NK-92 (cell line): ENCODE results near the gene ZAR1L.
"Not testable (repeated sequence)": the region's sequence is repeated elsewhere in the genome, so short reads cannot be mapped to it uniquely, and the experiment has no call there.

Source experiments
- DNase-seq: peaks from one replicate; lab custom pipeline; 2025; ENCODE audit not compliant: unreplicated experiment; lab: John Stamatoyannopoulos, UW

The ZAR1L gene

GRCh38 chr13:32315238-32316027 is at the start of gene ZAR1L, which contains the start of gene BRCA2:
ZAR1L (minus strand) TSS chr13:32315363; CDS start chr13:32311925, 3,438 bp downstream.
BRCA2 (plus strand) TSS chr13:32315508; CDS start chr13:32316461, 953 bp downstream.
- DNase-seq: peak; percentile 14

DNA sequence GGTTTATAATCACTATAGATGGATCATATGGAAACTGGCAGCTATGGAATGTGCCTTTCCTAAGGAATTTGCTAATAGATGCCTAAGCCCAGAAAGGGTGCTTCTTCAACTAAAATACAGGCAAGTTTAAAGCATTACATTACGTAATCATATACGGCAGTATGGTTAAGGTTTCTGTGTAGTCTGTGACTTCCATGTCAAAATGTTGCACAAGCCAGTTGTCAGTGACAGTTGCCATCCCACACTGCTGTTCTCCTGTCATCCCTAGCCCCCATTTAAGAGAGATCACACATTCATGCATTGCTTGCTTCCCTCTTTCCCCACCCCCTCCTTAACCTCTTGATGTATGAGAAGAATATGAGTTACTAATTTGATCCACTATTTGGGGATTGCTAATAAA is 47.4 kb upstream of the ZAR1L start:
- no peak for DNase-seq

DNA sequence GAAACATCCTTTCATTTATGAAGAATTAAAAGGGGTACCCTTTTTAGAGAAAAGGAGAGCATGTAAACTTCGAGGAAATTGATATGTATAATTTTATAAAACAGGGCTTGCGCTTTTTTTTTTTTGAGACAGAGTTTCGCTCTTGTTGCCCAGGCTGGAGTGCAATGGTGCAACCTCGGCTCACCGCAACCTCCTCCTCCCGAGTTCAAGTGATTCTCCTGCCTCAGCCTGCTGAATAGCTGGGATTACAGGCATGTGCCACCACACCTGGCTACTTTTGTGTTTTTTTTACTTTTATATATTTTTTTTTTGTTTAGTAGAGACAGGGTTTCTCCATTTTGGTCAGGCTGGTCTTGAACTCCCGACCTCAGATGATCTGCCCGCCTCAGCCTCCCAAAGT is 40.8 kb upstream of the ZAR1L start:
- DNase-seq: not testable (repeated sequence)

DNA sequence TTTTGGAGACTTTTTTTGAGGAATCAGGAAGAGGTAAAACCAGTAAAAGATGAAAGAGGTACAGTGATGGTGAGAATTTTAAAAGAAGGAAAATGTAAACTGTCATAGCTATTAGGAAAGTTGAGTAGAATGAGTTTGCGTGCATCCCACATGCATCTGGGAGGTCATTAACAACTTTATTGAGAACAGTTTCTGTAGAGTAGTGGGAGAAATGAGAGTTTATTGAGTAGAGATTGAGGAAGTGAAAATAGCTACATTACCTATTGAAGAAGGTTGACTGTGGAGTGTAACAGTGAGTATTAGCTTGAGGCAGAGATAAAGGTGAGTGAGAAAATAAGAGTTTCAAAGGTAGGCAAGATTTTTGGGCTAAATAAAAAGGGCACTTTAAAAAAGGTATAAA is 38.9 kb upstream of the ZAR1L start:
- no peak for DNase-seq

DNA sequence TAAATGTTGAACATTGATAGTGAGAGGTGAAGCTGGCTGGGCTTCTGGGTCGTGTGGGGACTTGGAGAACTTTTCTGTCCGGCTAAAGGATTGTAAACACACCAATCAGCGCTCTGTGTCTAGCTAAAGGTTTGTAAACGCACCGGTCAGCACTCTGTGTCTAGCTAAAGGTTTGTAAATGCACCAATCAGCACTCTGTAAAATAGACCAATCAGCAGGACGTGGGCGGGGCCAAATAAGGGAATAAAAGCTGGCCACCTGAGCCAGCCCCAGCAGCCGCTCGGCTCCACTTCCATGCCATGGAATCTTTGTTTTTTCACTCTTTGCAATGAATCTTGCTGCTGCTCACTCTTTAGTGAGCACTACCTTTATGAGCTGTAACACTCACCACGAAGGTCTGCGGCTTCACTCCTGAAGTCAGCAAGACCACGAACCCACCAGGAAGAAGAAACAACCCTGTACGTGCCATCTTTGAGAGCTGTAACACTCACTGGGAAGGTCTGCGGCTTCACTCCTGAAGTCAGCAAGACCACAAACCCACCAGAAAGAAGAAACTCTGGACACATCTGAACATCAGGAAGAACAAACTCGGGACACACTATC is 35.8 kb upstream of the ZAR1L start:
- DNase-seq: not testable (repeated sequence)

DNA sequence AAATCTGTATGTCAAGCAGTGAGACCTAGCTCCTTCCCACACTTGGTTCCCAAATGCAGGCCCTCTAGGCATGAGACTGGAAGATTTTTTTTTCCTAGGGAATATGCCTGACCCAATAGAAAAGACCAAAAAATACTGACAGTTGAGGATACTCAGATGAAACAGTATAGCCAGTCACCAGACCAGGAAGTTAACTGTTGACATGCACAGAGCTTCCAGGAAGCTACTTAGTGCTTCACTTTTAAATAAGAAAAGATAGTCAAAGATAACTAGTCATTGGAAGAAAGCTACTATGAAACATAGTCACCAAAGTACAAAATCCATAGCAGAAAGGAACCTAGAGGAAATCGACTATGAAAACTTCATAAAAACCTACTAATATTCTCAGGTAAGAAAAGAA is 32.5 kb upstream of the ZAR1L start:
- no peak for DNase-seq

DNA sequence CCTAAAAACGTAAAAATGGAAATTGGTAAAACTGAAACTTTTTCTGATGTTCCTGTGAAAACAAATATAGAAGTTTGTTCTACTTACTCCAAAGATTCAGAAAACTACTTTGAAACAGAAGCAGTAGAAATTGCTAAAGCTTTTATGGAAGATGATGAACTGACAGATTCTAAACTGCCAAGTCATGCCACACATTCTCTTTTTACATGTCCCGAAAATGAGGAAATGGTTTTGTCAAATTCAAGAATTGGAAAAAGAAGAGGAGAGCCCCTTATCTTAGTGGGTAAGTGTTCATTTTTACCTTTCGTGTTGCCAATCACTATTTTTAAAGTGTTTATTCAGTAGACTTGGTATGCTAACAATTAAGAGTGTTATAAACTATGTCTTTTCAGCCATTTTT is 25.8 kb upstream of the ZAR1L start:
- DNase-seq: no peak

DNA sequence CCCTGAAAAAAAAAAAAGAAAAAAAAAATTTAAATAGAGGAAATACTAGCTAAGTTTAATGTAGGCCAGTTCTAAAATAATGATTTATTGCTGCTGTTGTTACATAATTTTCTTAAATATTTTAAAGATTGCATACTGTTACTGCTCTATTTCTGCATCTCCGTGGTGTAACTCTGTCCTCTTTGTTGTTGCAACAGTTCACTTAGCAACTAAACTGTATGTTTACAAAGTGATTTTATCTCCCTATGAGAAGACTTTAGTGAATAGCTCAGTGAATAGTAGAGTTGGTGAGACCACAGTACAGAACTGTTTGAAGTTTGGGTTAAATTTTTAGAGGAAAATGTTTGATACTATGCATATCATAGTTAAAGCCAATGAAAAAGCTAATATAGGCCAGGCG is 19.5 kb upstream of the ZAR1L start:
- DNase-seq: no peak

- no peak for DNase-seq
Observed at GRCh38 chr13:32330441-32330840, 15.3 kb upstream of the ZAR1L start.

DNA sequence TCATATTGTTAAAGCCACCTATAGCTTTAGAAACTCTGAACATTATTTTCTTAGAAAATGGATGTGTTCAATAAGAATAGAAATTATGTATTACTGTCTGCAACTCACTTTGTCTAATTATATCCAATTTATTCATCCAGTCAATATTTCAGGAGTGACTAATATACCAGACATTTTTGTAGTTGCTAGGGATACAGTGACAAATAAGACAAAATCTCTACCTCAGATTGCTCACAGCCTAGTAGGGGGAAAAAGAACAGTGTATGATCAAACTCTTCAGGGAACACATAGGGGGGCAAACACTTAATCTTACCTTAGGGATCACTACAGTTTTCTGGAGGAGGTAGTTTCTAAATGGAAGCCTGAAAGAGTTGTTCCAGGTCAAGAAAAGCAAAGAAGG is 8.7 kb upstream of the ZAR1L start:
- DNase-seq: no peak

GRCh38 chr13:32320528-32320927 is 5.4 kb upstream of the ZAR1L start:
- DNase-seq: no peak

DNA sequence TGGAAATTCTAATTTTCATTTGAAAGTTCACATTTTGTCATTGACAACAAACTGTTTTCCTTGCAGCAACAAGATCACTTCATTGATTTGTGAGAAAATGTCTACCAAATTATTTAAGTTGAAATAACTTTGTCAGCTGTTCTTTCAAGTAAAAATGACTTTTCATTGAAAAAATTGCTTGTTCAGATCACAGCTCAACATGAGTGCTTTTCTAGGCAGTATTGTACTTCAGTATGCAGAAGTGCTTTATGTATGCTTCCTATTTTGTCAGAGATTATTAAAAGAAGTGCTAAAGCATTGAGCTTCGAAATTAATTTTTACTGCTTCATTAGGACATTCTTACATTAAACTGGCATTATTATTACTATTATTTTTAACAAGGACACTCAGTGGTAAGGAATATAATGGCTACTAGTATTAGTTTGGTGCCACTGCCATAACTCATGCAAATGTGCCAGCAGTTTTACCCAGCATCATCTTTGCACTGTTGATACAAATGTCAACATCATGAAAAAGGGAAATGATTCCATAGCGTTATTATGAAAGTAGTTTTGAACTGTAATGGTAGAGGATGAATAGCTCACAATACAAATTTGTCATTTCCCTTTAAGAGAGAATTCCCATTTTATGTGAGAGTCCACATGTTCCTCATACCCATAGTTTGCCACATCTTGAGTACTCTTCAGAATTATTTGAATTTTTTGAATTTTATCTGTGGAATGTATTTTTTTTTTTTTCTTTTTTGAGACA is 2.7 kb upstream of the ZAR1L start:
- no peak for DNase-seq

GRCh38 chr13:32316501-32316900 is 1.3 kb upstream of the ZAR1L start:
- no peak for DNase-seq

- DNase-seq: no peak
Observed at GRCh38 chr13:32316028-32316339, 821 bp upstream of the ZAR1L start.

DNA sequence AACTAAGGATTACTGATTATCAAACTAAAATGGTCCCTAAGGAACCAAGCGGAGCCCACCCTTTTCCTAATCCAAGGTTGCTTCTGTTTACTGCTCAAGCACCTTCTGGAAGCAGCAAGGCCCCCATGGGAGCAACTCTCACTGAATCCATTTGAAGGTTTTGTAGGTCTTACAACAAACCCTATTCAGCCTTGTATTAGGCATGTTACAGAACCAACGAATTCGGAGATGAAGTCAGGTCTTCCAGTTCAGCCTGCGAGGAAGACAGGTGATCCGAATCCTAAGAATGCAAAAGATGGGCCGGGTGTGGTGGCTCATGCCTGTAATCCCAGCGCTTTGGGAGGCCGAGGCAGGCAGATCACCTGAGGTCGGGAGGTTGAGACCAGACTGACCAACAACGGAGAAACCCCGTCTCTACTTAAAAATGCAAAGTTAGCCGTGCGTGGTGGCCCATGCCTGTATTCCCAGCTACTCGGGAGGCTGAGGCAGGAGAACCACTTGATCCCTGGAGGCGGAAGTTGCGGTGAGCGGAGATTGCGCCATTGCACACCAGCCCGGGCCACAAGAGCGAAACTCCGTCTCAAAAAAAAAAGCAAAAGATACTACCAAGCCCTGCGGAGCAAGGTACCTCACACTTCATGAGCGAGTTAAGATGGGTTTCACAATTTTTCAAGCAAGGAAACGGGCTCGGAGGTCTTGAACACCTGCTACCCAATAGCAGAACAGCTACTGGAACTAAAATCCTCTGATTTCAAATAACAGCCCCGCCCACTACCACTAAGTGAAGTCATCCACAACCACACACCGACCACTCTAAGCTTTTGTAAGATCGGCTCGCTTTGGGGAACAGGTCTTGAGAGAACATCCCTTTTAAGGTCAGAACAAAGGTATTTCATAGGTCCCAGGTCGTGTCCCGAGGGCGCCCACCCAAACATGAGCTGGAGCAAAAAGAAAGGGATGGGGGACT is 609 bp downstream of the ZAR1L start:
- DNase-seq: no peak

GRCh38 chr13:32311188-32311897 is 3.8 kb downstream of the ZAR1L start:
- no peak for DNase-seq

GRCh38 chr13:32310134-32310706 is 4.9 kb downstream of the ZAR1L start:
- DNase-seq: no peak

GRCh38 chr13:32309312-32310133 is 5.6 kb downstream of the ZAR1L start:
- DNase-seq: no peak

- no peak for DNase-seq
Observed at GRCh38 chr13:32305646-32306045, 9.5 kb downstream of the ZAR1L start.
